ENCODE results near the gene SHROOM1.

DNA sequence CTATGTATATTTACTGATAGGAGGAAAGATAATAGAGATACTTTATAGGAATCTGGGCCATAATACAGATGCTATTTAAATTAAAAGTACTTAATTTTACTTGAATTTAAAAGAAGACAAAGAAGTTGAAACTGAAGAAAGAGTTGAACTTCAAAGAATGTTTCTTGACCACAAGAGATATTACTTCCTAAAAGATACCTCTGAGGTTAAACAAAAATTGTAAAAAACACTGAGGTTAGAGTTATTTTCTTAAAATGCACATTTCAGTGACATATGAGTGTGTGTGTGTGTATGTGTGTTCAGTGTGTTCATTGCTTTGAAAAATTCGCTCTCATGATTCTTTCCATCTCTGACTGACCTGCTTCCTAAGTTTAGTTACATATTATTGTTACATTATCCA lies 49.9 kb downstream of the SHROOM1 start:
- TF ChIP-seq, protein P1, sequence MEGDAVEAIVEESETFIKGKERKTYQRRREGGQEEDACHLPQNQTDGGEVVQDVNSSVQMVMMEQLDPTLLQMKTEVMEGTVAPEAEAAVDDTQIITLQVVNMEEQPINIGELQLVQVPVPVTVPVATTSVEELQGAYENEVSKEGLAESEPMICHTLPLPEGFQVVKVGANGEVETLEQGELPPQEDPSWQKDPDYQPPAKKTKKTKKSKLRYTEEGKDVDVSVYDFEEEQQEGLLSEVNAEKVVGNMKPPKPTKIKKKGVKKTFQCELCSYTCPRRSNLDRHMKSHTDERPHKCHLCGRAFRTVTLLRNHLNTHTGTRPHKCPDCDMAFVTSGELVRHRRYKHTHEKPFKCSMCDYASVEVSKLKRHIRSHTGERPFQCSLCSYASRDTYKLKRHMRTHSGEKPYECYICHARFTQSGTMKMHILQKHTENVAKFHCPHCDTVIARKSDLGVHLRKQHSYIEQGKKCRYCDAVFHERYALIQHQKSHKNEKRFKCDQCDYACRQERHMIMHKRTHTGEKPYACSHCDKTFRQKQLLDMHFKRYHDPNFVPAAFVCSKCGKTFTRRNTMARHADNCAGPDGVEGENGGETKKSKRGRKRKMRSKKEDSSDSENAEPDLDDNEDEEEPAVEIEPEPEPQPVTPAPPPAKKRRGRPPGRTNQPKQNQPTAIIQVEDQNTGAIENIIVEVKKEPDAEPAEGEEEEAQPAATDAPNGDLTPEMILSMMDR (IDR thresholded peaks at IDR 0.05 in 4 of 5, conservative IDR thresholded peaks at IDR 0.05 in 1 of 5) = no peak
- no peak for TF ChIP-seq POLR2A (IDR thresholded peaks at IDR 0.05)

Measured in gastrocnemius medialis (tissue), 4 donors.